HG03460 (cell line): ENCODE data around the gene ANP32A.

Experiments used
- ATAC-seq: cut with Tn5 transposase; IDR thresholded peaks from one replicate; pipeline ENCODE4 v1.9.1; 2021; ENCODE audit not compliant: unreplicated experiment

The ANP32A gene

GRCh38 chr15:68783226-68784058 is 37.3 kb downstream of the ANP32A start:
- ATAC-seq: no peak

GRCh38 chr15:68782589-68783161 is 38.0 kb downstream of the ANP32A start:
- no peak for ATAC-seq

GRCh38 chr15:68781766-68782588 is 38.7 kb downstream of the ANP32A start:
- ATAC-seq: no peak

GRCh38 chr15:68781217-68781616 is 39.5 kb downstream of the ANP32A start:
- no peak for ATAC-seq

GRCh38 chr15:68778876-68779275 is 41.8 kb downstream of the ANP32A start:
- ATAC-seq: no peak

- ATAC-seq: no peak
Measured at GRCh38 chr15:68776477-68777270, 44.0 kb downstream of the ANP32A start.

GRCh38 chr15:68775671-68776476 is 44.8 kb downstream of the ANP32A start:
- no peak for ATAC-seq

- no peak for ATAC-seq
Measured at GRCh38 chr15:68775236-68775577, 45.5 kb downstream of the ANP32A start.

- no peak for ATAC-seq
Measured at GRCh38 chr15:68774521-68775235, 46.0 kb downstream of the ANP32A start.

GRCh38 chr15:68774120-68774519 is 46.6 kb downstream of the ANP32A start:
- no peak for ATAC-seq

- ATAC-seq: no peak
Measured at GRCh38 chr15:68773036-68773435, 47.7 kb downstream of the ANP32A start.

- no peak for ATAC-seq
Measured at GRCh38 chr15:68770216-68770615, 50.5 kb downstream of the ANP32A start.

GRCh38 chr15:68769702-68770101 is 51.0 kb downstream of the ANP32A start:
- ATAC-seq: no peak

GRCh38 chr15:68768321-68768720 is 52.4 kb downstream of the ANP32A start:
- no peak for ATAC-seq

- no peak for ATAC-seq
Measured at GRCh38 chr15:68767833-68768232, 52.9 kb downstream of the ANP32A start.

GRCh38 chr15:68765602-68766368 is 54.9 kb downstream of the ANP32A start:
- ATAC-seq: no peak

GRCh38 chr15:68764090-68764489 is 56.6 kb downstream of the ANP32A start:
- no peak for ATAC-seq

GRCh38 chr15:68763063-68763462 is 57.6 kb downstream of the ANP32A start:
- ATAC-seq: no peak
